ENCODE data around the gene BAG1. TPM values are rescaled to one million over a fixed set of nuclear protein-coding genes. Genes with fewer than 3 reads are reported as not detected.

Gene BAG1
- total and polyA plus RNA-seq, 2 of the 13 experiments (the other 11 are each of a cell fraction or from before 2014, with no cell fraction given) = 23.1 to 59.5 TPM

DNA sequence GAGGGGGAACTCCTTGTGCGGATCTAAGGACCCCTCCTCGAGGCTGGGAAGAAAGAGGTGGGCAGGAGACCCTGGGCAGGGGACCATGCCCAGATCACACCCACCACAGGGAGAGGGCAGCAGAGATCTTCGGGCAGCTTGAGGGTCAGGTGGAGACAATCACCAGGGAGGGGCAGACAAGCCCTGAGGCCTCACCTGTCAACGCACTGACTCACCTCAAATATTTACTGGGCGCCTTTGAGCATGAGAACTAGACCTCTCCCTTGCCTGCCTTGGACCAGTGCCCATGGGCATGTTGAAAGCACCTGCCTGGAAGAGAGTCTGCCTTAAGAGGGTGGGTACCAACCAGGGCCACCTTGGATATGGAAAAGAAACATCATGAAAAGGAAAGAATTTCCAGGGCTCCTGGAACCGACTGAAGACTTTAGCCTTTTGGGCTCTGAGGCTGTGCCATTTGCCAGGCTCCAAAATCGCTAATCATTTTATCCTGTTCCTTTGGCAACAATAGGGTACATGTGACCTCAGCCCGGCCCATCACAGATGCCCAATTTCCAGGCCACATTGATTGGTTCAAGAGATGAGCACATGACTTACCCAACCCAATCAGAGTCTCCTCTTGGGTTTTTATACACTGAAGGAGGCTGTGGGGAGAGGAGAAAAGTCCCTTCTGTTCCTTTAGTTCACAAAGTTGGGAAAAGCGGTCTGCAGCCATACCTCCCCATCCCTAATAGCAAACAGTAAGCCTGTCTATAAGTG, 35.0 kb downstream of the BAG1 start (continued):
- TF ChIP-seq, protein P1, sequence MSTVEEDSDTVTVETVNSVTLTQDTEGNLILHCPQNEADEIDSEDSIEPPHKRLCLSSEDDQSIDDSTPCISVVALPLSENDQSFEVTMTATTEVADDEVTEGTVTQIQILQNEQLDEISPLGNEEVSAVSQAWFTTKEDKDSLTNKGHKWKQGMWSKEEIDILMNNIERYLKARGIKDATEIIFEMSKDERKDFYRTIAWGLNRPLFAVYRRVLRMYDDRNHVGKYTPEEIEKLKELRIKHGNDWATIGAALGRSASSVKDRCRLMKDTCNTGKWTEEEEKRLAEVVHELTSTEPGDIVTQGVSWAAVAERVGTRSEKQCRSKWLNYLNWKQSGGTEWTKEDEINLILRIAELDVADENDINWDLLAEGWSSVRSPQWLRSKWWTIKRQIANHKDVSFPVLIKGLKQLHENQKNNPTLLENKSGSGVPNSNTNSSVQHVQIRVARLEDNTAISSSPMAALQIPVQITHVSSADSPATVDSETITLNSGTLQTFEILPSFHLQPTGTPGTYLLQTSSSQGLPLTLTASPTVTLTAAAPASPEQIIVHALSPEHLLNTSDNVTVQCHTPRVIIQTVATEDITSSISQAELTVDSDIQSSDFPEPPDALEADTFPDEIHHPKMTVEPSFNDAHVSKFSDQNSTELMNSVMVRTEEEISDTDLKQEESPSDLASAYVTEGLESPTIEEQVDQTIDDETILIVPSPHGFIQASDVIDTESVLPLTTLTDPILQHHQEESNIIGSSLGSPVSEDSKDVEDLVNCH (CRISPR knock-in tag; IDR thresholded peaks at IDR 0.05) = no peak
- TF ChIP-seq TEAD3 (CRISPR knock-in tag; optimal IDR thresholded peaks at IDR 0.05; ENCODE audit: borderline replicate concordance) = peak; percentile 8
- no peak for TF ChIP-seq MAFG (CRISPR knock-in tag; IDR thresholded peaks at IDR 0.05)
- TF ChIP-seq, protein P2, sequence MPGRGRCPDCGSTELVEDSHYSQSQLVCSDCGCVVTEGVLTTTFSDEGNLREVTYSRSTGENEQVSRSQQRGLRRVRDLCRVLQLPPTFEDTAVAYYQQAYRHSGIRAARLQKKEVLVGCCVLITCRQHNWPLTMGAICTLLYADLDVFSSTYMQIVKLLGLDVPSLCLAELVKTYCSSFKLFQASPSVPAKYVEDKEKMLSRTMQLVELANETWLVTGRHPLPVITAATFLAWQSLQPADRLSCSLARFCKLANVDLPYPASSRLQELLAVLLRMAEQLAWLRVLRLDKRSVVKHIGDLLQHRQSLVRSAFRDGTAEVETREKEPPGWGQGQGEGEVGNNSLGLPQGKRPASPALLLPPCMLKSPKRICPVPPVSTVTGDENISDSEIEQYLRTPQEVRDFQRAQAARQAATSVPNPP (CRISPR knock-in tag; IDR thresholded peaks at IDR 0.05) = no peak
- TF ChIP-seq, protein P3, sequence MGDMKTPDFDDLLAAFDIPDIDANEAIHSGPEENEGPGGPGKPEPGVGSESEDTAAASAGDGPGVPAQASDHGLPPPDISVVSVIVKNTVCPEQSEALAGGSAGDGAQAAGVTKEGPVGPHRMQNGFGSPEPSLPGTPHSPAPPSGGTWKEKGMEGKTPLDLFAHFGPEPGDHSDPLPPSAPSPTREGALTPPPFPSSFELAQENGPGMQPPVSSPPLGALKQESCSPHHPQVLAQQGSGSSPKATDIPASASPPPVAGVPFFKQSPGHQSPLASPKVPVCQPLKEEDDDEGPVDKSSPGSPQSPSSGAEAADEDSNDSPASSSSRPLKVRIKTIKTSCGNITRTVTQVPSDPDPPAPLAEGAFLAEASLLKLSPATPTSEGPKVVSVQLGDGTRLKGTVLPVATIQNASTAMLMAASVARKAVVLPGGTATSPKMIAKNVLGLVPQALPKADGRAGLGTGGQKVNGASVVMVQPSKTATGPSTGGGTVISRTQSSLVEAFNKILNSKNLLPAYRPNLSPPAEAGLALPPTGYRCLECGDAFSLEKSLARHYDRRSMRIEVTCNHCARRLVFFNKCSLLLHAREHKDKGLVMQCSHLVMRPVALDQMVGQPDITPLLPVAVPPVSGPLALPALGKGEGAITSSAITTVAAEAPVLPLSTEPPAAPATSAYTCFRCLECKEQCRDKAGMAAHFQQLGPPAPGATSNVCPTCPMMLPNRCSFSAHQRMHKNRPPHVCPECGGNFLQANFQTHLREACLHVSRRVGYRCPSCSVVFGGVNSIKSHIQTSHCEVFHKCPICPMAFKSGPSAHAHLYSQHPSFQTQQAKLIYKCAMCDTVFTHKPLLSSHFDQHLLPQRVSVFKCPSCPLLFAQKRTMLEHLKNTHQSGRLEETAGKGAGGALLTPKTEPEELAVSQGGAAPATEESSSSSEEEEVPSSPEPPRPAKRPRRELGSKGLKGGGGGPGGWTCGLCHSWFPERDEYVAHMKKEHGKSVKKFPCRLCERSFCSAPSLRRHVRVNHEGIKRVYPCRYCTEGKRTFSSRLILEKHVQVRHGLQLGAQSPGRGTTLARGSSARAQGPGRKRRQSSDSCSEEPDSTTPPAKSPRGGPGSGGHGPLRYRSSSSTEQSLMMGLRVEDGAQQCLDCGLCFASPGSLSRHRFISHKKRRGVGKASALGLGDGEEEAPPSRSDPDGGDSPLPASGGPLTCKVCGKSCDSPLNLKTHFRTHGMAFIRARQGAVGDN (CRISPR knock-in tag; IDR thresholded peaks at IDR 0.05) = no peak
- peak; percentile 46; the same call in 1 of the 2 replicates for TF ChIP-seq FOSL1 (CRISPR knock-in tag; IDR thresholded peaks at IDR 0.05; ENCODE audit: borderline replicate concordance)
- no peak for TF ChIP-seq HMG20A (CRISPR knock-in tag; IDR thresholded peaks at IDR 0.05; ENCODE audit: borderline replicate concordance)
- TF ChIP-seq, protein P4, sequence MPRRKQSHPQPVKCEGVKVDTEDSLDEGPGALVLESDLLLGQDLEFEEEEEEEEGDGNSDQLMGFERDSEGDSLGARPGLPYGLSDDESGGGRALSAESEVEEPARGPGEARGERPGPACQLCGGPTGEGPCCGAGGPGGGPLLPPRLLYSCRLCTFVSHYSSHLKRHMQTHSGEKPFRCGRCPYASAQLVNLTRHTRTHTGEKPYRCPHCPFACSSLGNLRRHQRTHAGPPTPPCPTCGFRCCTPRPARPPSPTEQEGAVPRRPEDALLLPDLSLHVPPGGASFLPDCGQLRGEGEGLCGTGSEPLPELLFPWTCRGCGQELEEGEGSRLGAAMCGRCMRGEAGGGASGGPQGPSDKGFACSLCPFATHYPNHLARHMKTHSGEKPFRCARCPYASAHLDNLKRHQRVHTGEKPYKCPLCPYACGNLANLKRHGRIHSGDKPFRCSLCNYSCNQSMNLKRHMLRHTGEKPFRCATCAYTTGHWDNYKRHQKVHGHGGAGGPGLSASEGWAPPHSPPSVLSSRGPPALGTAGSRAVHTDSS (CRISPR knock-in tag; conservative IDR thresholded peaks at IDR 0.05) = no peak
- TF ChIP-seq ZFX (CRISPR knock-in tag; IDR thresholded peaks at IDR 0.05; ENCODE audit: low read depth) = peak; percentile 19; the same call in 1 of the 2 replicates
- no peak for TF ChIP-seq RXRB (CRISPR knock-in tag; IDR thresholded peaks at IDR 0.05; ENCODE audit: borderline replicate concordance)
- no peak for TF ChIP-seq ETV6 (CRISPR knock-in tag; conservative IDR thresholded peaks at IDR 0.05)
- TF ChIP-seq ZFP36L2 (CRISPR knock-in tag; IDR thresholded peaks at IDR 0.05) = no peak
- no peak for TF ChIP-seq FOXA1 (IDR thresholded peaks at IDR 0.05)
- TF ChIP-seq FOXA1 (CRISPR knock-in tag; IDR thresholded peaks at IDR 0.05) = peak; percentile 17; the same call in 1 of the 2 replicates
- TF ChIP-seq, protein P5, sequence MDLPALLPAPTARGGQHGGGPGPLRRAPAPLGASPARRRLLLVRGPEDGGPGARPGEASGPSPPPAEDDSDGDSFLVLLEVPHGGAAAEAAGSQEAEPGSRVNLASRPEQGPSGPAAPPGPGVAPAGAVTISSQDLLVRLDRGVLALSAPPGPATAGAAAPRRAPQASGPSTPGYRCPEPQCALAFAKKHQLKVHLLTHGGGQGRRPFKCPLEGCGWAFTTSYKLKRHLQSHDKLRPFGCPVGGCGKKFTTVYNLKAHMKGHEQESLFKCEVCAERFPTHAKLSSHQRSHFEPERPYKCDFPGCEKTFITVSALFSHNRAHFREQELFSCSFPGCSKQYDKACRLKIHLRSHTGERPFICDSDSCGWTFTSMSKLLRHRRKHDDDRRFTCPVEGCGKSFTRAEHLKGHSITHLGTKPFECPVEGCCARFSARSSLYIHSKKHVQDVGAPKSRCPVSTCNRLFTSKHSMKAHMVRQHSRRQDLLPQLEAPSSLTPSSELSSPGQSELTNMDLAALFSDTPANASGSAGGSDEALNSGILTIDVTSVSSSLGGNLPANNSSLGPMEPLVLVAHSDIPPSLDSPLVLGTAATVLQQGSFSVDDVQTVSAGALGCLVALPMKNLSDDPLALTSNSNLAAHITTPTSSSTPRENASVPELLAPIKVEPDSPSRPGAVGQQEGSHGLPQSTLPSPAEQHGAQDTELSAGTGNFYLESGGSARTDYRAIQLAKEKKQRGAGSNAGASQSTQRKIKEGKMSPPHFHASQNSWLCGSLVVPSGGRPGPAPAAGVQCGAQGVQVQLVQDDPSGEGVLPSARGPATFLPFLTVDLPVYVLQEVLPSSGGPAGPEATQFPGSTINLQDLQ (CRISPR knock-in tag; IDR thresholded peaks at IDR 0.05) = no peak
- 0 out of 2 replicates have a peak, but pooled peaks have one; percentile 32 for TF ChIP-seq TGIF2 (CRISPR knock-in tag; IDR thresholded peaks at IDR 0.05)
- TF ChIP-seq DPF2 (CRISPR knock-in tag; IDR thresholded peaks at IDR 0.05; ENCODE audit: borderline replicate concordance, low read depth) = 0 out of 2 replicates have a peak, but pooled peaks have one; percentile 22

All from HepG2 (cell line).